MM.1S (cell line): ENCODE results near the gene SH2D2A.

Experiments
- DNase-seq: peaks from one replicate; pipeline ENCODE4 v3.0.0-alpha.2; 2015
- H2AFZ ChIP-seq: fragments of 300-600 bp; sonication (generic); 2 replicates; pipeline ENCODE4 v1.6.0; 2016; ENCODE audit warnings: antibody characterized with exemption, low read length
- H3F3A ChIP-seq: fragments of 300-600 bp; sonication (generic); 2 replicates; pipeline ENCODE4 v1.6.1; 2016; ENCODE audit warnings: mild to moderate bottlenecking, antibody characterized with exemption, low read length, moderate library complexity, mixed read lengths; ENCODE audit not compliant: insufficient read depth
- H3K27ac ChIP-seq: fragments of 300-600 bp; sonication (generic); 2 replicates; pipeline ENCODE4 v1.5.1; 2016; ENCODE audit warnings: mild to moderate bottlenecking, low read length
- H3K27me3 ChIP-seq: fragments of 300-600 bp; sonication (generic); replicated peaks from 2 replicates; pipeline ENCODE4 v1.6.0; 2016; ENCODE audit warnings: low read length; ENCODE audit not compliant: insufficient read depth
- H3K36me3 ChIP-seq: fragments of 300-600 bp; sonication (generic); replicated peaks from 2 replicates; pipeline ENCODE4 v1.6.1; 2016; ENCODE audit warnings: mild to moderate bottlenecking, low read length, mixed read lengths; ENCODE audit not compliant: insufficient read depth
- H3K4me1 ChIP-seq: fragments of 300-600 bp; sonication (generic); 2 replicates; pipeline ENCODE4 v1.6.1; 2016; ENCODE audit warnings: low read length, mixed read lengths
- H3K4me2 ChIP-seq: fragments of 300-600 bp; sonication (generic); 2 replicates; pipeline ENCODE4 v1.6.0; 2016; ENCODE audit warnings: low read depth, low read length
- H3K4me3 ChIP-seq: fragments of 300-600 bp; sonication (generic); 2 replicates; pipeline ENCODE4 v1.5.1; 2016; ENCODE audit warnings: low read length, mixed read lengths
- H3K79me2 ChIP-seq: fragments of 300-600 bp; sonication (generic); 2 replicates; pipeline ENCODE4 v1.6.1; 2016; ENCODE audit warnings: mixed run types, low read length, mixed read lengths
- H3K9ac ChIP-seq: fragments of 300-600 bp; sonication (generic); 2 replicates; pipeline ENCODE4 v1.6.1; 2016; ENCODE audit warnings: low read length, mixed read lengths
- H3K9me2 ChIP-seq: fragments of 300-600 bp; sonication (generic); replicated peaks from 2 replicates; pipeline ENCODE4 v1.6.1; 2016; ENCODE audit warnings: mild to moderate bottlenecking, low read length, mixed read lengths; ENCODE audit not compliant: insufficient read depth
- H3K9me3 ChIP-seq: fragments of 300-600 bp; sonication (generic); replicated peaks from 2 replicates; pipeline ENCODE4 v1.6.1; 2016; ENCODE audit warnings: mild to moderate bottlenecking, low read length, mixed read lengths; ENCODE audit not compliant: insufficient read depth
- H4K20me1 ChIP-seq: fragments of 300-600 bp; sonication (generic); 2 replicates; pipeline ENCODE4 v1.6.1; 2016; ENCODE audit warnings: mild to moderate bottlenecking, low read length, moderate library complexity, mixed read lengths; ENCODE audit not compliant: insufficient read depth
- EZH2 ChIP-seq: fragments of 300-600 bp; sonication (generic); optimal IDR thresholded peaks from 2 replicates; pipeline ENCODE3; 2017; ENCODE audit warnings: low read depth, mild to moderate bottlenecking, antibody characterized with exemption, low read length, mixed read lengths
- EZH2phosphoT487 ChIP-seq: fragments of 300-600 bp; sonication (generic); IDR thresholded peaks from 2 replicates; pipeline ENCODE4 v1.6.1; 2018; ENCODE audit warnings: antibody characterized with exemption, low read length
- TF ChIP-seq, protein P1 (sequence below): fragments of 300-600 bp; sonication (generic); IDR thresholded peaks from 2 replicates; pipeline ENCODE4 v1.5.1; 2016; ENCODE audit warnings: antibody characterized with exemption, low read length, mixed read lengths

Gene SH2D2A

DNA sequence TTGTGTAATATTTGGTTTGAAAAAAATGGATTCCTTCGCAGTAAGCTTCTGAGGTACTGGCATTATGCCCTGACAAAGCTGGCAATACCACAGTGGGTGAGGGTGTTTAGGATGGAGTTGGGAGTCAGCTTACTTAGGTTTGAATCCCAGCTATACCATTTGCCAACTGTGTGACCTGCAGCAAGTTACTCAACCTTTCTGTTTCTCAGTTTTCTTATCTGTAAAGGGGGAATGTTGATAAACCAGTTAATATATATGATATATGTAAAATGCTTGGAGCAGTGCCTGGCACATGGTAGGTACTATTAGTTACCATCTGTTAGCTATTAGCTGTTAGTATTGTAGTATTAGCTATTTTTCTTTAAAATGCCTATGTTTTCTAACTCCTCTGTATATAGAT is 60.3 kb downstream of the SH2D2A start:
- no peaks in the 10 kb centered on the region for H3K9me3 ChIP-seq
- no peak overlapping the region for H3K4me3 ChIP-seq
- TF ChIP-seq EZH2phosphoT487 (no peak), EZH2 (no peak)
- TF ChIP-seq, protein P1, sequence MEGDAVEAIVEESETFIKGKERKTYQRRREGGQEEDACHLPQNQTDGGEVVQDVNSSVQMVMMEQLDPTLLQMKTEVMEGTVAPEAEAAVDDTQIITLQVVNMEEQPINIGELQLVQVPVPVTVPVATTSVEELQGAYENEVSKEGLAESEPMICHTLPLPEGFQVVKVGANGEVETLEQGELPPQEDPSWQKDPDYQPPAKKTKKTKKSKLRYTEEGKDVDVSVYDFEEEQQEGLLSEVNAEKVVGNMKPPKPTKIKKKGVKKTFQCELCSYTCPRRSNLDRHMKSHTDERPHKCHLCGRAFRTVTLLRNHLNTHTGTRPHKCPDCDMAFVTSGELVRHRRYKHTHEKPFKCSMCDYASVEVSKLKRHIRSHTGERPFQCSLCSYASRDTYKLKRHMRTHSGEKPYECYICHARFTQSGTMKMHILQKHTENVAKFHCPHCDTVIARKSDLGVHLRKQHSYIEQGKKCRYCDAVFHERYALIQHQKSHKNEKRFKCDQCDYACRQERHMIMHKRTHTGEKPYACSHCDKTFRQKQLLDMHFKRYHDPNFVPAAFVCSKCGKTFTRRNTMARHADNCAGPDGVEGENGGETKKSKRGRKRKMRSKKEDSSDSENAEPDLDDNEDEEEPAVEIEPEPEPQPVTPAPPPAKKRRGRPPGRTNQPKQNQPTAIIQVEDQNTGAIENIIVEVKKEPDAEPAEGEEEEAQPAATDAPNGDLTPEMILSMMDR: no peak
- H3K9me2 ChIP-seq: no peaks in the 10 kb centered on the region
- H3K4me1 ChIP-seq: peaks cover 6% of the 10 kb centered on the region
- H3K79me2 ChIP-seq: peaks cover 17% of the 10 kb centered on the region
- no peaks in the 10 kb centered on the region for H3K36me3 ChIP-seq
- H3K9ac ChIP-seq: no peak overlapping the region
- H4K20me1 ChIP-seq: no peaks in the 10 kb centered on the region
- no peaks in the 10 kb centered on the region for H3F3A ChIP-seq
- H3K27me3 ChIP-seq: no peaks in the 10 kb centered on the region
- no peak for DNase-seq
- H2AFZ ChIP-seq: no peak overlapping the region
- no peak overlapping the region for H3K4me2 ChIP-seq
- H3K27ac ChIP-seq: no peak overlapping the region
